ENCODE results near the gene HNF1B.

Gene HNF1B

DNA sequence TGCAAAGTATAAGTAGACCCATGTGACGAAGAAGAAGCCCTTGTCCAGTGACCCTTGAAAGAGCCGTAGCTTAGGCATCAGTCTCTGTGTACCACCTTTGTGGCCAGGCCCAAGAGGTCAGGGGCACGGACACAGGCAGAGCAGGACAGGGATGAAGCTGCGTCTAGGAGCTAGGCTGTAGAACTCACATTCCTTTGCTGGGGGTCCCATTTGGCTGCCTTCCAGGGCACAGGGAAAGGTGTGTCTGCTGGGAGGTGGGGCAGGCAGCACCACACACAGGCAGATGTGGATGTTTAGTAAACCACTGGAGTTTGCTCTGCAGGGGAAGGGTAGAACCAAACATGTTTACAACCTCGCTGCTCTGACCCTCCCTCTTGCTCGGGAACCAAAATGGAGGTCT is 33.7 kb downstream of the HNF1B start:
- Histone ChIP-seq H3K4me2 (ENCODE audit: low read length) (no peak overlapping the region), H3K9me3 (ENCODE audit: low read length) (no peaks in the 10 kb centered on the region), H3F3A (ENCODE audit: insufficient read depth, low read length) (no peaks in the 10 kb centered on the region), H2AFZ (ENCODE audit: low read length) (no peak overlapping the region), H3K79me2 (ENCODE audit: insufficient read depth, low read length) (no peaks in the 10 kb centered on the region), H3K27ac (ENCODE audit: low read depth, low read length, poor library complexity, severe bottlenecking) (no peak overlapping the region), H3K4me3 (ENCODE audit: low read depth, low read length, poor library complexity, severe bottlenecking) (no peak overlapping the region), H3K27me3 (ENCODE audit: insufficient read depth, low read length) (no peaks in the 10 kb centered on the region; the same call in 1 of the 2 replicates), H4K20me1 (ENCODE audit: insufficient read depth, low read length) (no peaks in the 10 kb centered on the region), H3K9ac (ENCODE audit: low read length) (no peak overlapping the region), H3K9me2 (ENCODE audit: low read depth, low read length) (no peaks in the 10 kb centered on the region), H3K4me1 (ENCODE audit: insufficient read depth, low read length, severe bottlenecking) (no peaks in the 10 kb centered on the region), H3K36me3 (ENCODE audit: insufficient read depth, low read length) (no peaks in the 10 kb centered on the region)
- TF ChIP-seq, protein P1, sequence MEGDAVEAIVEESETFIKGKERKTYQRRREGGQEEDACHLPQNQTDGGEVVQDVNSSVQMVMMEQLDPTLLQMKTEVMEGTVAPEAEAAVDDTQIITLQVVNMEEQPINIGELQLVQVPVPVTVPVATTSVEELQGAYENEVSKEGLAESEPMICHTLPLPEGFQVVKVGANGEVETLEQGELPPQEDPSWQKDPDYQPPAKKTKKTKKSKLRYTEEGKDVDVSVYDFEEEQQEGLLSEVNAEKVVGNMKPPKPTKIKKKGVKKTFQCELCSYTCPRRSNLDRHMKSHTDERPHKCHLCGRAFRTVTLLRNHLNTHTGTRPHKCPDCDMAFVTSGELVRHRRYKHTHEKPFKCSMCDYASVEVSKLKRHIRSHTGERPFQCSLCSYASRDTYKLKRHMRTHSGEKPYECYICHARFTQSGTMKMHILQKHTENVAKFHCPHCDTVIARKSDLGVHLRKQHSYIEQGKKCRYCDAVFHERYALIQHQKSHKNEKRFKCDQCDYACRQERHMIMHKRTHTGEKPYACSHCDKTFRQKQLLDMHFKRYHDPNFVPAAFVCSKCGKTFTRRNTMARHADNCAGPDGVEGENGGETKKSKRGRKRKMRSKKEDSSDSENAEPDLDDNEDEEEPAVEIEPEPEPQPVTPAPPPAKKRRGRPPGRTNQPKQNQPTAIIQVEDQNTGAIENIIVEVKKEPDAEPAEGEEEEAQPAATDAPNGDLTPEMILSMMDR (IDR thresholded peaks at IDR 0.05; ENCODE audit: low read length) = no peak
- no peak for TF ChIP-seq EZH2 (IDR thresholded peaks at IDR 0.05; ENCODE audit: borderline replicate concordance, low read length)

DNA sequence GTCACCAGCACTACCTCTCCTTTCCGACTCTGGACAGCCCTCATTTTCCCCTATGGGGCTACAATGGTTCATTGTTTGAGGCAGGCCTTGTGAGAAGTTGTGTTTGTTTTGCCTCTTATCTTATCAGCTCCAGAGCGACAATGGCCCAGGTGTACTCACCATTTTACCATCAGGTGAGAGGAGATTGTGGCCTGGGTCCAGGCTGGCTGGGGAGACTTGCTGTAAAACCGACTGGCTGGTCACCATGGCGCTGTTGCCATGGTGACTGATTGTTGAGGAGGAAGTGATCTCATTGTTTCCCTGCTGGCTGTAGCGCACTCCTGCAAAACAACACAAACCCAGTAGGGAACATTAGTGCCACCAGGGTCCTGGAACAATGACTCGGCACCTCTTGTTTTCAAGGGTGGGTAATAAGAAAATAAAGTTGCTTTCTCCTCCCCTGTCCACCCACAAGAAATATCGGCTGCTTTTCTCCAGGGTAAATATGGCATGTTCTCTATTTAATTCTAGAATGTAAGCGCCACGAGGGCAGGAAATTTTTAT is 34.4 kb downstream of the HNF1B start:
- no peak overlapping the region for H3K4me3 ChIP-seq (ENCODE audit: low read depth, low read length, poor library complexity, severe bottlenecking)
- H3K27ac ChIP-seq (ENCODE audit: low read depth, low read length, poor library complexity, severe bottlenecking) = no peak overlapping the region
- H2AFZ ChIP-seq (ENCODE audit: low read length) = no peak overlapping the region
- H3K79me2 ChIP-seq (ENCODE audit: insufficient read depth, low read length) = no peaks in the 10 kb centered on the region
- no peak overlapping the region for H3K4me2 ChIP-seq (ENCODE audit: low read length)
- no peaks in the 10 kb centered on the region; the same call in 1 of the 2 replicates for H3K27me3 ChIP-seq (ENCODE audit: insufficient read depth, low read length)
- H4K20me1 ChIP-seq (ENCODE audit: insufficient read depth, low read length) = no peaks in the 10 kb centered on the region
- TF ChIP-seq EZH2 (IDR thresholded peaks at IDR 0.05; ENCODE audit: borderline replicate concordance, low read length) = no peak
- TF ChIP-seq, protein P1 (IDR thresholded peaks at IDR 0.05; ENCODE audit: low read length) = no peak
- H3K9ac ChIP-seq (ENCODE audit: low read length) = no peak overlapping the region
- H3F3A ChIP-seq (ENCODE audit: insufficient read depth, low read length) = no peaks in the 10 kb centered on the region
- H3K36me3 ChIP-seq (ENCODE audit: insufficient read depth, low read length) = no peaks in the 10 kb centered on the region
- no peaks in the 10 kb centered on the region for H3K9me3 ChIP-seq (ENCODE audit: low read length)
- no peaks in the 10 kb centered on the region for H3K4me1 ChIP-seq (ENCODE audit: insufficient read depth, low read length, severe bottlenecking)
- no peaks in the 10 kb centered on the region for H3K9me2 ChIP-seq (ENCODE audit: low read depth, low read length)

DNA sequence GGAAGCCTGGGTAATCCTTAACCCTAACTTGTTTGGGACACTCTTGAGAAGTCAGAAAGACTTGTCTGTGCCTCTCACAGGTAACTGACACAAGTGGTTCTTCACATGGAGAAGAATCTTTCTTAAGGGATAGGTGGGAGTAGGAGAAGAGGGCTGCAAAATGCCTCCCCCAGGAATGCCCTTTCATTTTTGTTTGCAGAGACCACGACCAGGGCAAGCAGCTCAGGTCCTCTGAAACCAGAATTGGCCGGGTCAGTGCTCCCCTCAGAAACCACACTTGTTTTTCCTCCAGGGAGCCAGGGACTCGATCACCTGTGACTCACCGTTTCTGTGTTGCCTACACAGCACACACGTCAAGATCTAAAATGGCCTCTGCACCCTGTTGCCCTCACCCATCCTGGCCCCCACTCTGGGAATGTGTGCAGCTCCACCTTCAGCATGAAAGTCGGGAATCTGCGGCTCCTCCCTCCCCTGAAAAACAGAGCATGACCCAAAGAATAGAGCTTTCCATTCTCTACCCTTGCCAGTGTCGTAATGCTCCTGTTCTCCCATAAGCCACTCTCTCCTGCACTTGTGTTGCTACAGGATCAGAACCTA is 36.1 kb downstream of the HNF1B start:
- no peak overlapping the region for H2AFZ ChIP-seq (ENCODE audit: low read length)
- H3K4me1 ChIP-seq (ENCODE audit: insufficient read depth, low read length, severe bottlenecking) = no peaks in the 10 kb centered on the region
- H3K9ac ChIP-seq (ENCODE audit: low read length) = no peak overlapping the region
- no peaks in the 10 kb centered on the region for H3K36me3 ChIP-seq (ENCODE audit: insufficient read depth, low read length)
- no peak overlapping the region for H3K27ac ChIP-seq (ENCODE audit: low read depth, low read length, poor library complexity, severe bottlenecking)
- no peaks in the 10 kb centered on the region; the same call in 1 of the 2 replicates for H3K27me3 ChIP-seq (ENCODE audit: insufficient read depth, low read length)
- H4K20me1 ChIP-seq (ENCODE audit: insufficient read depth, low read length) = no peaks in the 10 kb centered on the region
- no peaks in the 10 kb centered on the region for H3F3A ChIP-seq (ENCODE audit: insufficient read depth, low read length)
- TF ChIP-seq, protein P1 (IDR thresholded peaks at IDR 0.05; ENCODE audit: low read length) = no peak
- TF ChIP-seq EZH2 (IDR thresholded peaks at IDR 0.05; ENCODE audit: borderline replicate concordance, low read length) = no peak
- no peaks in the 10 kb centered on the region for H3K9me3 ChIP-seq (ENCODE audit: low read length)
- H3K4me3 ChIP-seq (ENCODE audit: low read depth, low read length, poor library complexity, severe bottlenecking) = no peak overlapping the region
- no peaks in the 10 kb centered on the region for H3K9me2 ChIP-seq (ENCODE audit: low read depth, low read length)
- no peak overlapping the region for H3K4me2 ChIP-seq (ENCODE audit: low read length)
- no peaks in the 10 kb centered on the region for H3K79me2 ChIP-seq (ENCODE audit: insufficient read depth, low read length)
